IPS-18c (cell line): ENCODE data around the gene IGF2R.
"Not testable (repeated sequence)": the region's sequence is repeated elsewhere in the genome, so short reads cannot be mapped to it uniquely, and the experiment has no call there.

Source experiments
- H3K4me3 ChIP-seq: 2 replicates; pipeline ENCODE4 v1.7.0; 2013; ENCODE audit warnings: low read depth, mild to moderate bottlenecking, low read length, moderate library complexity; ENCODE audit not compliant: insufficient read depth
- H3K9me3 ChIP-seq: one replicate; pipeline ENCODE4 v1.6.1; 2013; ENCODE audit warnings: mild to moderate bottlenecking, low read length, moderate library complexity; ENCODE audit not compliant: control insufficient read depth, insufficient read depth

IGF2R gene

GRCh38 chr6:160137130-160137988 lies 168.5 kb downstream of the IGF2R start:
- Histone ChIP-seq H3K4me3 (no peak overlapping the region), H3K9me3 (no peaks in the 10 kb centered on the region)

DNA sequence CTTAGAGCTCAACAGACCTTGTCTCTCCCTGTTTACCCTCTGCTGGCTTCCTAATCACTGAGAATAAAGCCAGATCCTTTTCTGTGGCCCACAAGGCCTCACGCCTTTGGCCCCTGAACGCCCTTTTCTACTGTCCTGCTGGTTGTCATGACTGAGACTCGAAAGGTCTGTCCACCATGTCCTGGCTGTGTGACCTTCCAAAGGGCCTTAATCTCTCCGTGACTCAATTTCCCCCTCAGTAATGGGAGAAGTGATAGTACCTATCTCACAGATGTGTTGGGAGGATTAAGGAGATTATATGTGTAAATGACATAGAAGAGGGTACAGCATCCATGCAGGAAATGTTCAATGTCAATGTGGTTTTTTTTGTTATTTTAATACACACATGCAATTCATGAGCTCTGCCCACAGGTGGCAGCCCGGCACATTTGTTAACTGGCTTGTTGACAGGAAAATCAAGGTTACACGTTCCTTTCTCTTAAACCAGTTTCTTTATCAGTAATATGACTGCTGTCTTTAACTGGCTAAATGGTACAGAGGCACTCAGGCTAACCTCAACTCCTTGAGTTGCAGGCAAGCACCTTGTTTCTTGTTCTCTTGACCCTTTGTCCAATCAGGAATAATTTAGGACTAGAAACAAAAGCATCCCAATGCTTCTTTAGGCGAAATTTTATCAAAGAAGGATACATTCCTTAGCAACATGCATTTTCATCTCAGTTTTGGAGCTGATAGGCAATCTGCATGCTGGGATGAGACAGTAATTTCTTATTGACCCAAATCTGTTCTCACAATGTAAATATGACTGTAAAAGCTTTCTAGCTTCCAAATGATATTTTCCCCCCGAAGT lies 169.3 kb downstream of the IGF2R start:
- Histone ChIP-seq H3K4me3 (no peak overlapping the region), H3K9me3 (no peaks in the 10 kb centered on the region)

GRCh38 chr6:160138839-160139419 lies 170.0 kb downstream of the IGF2R start:
- Histone ChIP-seq H3K4me3 (no peak overlapping the region), H3K9me3 (no peaks in the 10 kb centered on the region)

GRCh38 chr6:160139420-160139851 lies 170.6 kb downstream of the IGF2R start:
- Histone ChIP-seq H3K9me3 (no peaks in the 10 kb centered on the region), H3K4me3 (no peak overlapping the region)

- not testable (repeated sequence) for H3K9me3 ChIP-seq, H3K4me3 ChIP-seq
These were observed 171.6 kb downstream of the IGF2R start for GRCh38 chr6:160140493-160140892.

DNA sequence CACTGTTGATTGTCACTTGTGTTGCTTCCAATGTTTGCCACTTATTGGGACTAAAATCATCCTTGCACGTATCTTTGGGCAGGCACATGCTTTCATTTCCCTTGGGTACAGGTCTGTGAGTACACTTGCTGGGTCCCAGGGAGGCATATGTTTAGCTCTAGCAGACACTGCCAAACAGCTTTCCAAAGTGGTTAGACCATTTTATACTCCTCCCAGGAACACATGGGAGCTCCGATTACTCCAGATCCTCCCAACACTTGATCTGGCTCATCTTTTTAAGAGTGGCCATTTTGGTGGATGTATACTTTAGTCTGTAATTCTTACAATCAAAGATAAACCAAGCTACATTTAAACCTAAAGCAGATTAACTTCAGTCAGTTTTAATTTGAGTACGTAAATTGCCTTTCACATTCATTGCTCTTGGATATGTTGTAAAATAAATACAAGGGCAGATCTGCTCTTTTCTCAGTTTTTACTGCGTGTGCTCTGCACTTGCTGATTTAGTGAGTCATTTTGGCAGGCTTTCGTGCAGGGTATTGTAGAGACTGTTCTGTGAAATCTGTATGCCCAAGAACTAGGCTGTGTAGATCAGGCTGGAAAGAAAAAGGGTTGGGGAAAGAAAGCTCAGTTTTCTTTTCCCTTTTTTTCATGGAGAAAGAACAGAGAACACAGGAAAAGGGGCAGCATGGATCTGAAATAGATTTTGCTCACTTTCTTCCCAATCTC lies 172.3 kb downstream of the IGF2R start:
- Histone ChIP-seq H3K9me3 (no peaks in the 10 kb centered on the region), H3K4me3 (no peak overlapping the region)

GRCh38 chr6:160142115-160142715 lies 173.3 kb downstream of the IGF2R start:
- Histone ChIP-seq H3K4me3 (no peak overlapping the region), H3K9me3 (no peaks in the 10 kb centered on the region)

DNA sequence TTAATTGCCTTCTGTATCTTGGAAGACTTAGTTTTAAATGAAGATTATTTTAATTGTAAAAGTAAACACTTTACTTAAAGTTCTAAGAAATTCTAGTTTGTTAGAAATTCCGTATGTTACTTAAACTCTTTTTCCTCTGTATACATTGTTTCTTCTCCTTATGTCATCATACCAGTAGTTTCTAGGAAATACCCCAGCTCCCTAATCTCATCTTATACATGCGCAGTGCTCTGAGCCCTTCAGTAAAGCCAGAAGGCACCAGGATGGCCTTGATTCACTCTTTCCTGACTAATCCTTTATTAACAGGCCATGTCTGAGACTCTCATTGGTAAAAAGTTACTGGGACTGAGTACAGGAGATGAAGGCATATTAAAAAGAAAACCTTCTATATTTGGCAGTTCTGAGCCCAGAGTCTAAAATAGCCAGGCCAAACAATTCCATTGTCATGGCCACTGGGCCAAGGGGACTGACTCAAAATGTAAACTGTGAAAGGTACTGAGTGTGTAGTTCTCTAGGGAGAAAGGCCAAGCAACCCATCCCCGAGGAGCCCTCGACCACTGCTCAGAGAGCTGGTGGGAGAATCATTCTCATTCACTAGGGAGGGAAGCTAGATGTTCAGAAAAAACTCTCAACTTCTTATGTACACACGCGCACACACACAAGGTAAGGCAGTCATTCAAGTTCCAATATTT lies 177.7 kb downstream of the IGF2R start:
- H3K4me3 ChIP-seq: no peak overlapping the region
- no peaks in the 10 kb centered on the region for H3K9me3 ChIP-seq

DNA sequence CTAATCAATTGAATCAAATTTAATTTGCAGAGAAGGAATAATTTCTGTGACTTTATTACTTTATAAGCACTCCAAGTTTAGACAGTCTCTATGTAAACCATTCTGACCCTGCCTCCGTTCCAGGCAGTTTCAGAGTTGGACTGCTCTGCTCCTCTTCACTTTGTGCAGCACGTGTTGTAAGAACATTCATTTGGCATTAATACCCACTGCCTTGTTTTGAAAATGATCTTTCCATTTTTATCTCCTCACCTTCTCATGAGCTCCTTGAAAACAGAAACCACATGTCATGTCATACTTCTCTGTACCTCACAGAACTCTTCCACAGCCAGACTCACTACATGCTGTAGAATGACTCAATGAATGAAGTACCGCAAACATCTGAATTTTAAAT lies 178.3 kb downstream of the IGF2R start:
- Histone ChIP-seq H3K4me3 (no peak overlapping the region), H3K9me3 (no peaks in the 10 kb centered on the region)

DNA sequence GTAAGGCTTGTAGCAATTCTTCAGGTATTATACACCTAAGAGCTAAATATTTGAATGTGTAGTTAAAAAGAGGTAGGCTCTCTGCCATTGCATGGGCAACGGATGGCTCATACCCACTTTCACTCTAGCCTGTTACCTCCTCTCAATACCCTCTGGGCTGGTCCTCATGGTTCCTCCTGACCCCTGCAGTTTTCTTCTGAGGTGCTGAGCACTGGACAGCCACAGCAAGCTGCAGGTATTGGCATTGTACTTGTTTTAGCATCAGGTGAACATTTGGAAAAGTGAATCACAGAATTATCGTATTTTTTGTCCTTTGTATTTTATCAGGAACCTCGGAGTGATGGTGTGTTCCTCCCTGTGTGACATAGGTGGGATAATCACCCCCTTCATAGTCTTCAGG lies 185.6 kb downstream of the IGF2R start:
- H3K4me3 ChIP-seq: no peak overlapping the region

DNA sequence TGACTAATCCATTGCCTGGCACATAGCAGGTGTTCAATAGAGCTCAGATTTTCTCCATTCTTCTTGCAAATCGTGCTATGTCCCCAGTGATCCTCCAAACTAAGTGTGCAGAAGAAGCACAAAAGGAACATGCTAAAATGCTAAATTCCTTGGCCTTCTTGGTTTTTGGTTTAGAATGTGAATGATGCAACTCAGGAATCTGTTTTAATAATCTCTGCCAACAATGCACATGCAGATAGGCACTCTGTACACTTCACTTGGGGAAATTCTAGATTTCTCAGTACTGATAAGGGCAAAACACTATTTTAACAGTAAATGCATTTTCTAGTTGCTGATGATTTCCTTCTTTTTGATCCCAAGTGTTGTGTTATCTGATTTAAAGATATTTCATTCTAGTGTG lies 188.0 kb downstream of the IGF2R start:
- H3K4me3 ChIP-seq: no peak overlapping the region
- peaks cover 2% of the 10 kb centered on the region for H3K9me3 ChIP-seq

More for the DNA sequence above, 185.6 kb downstream of the IGF2R start:
- H3K9me3 ChIP-seq: peaks cover 2% of the 10 kb centered on the region

- no peak overlapping the region for H3K4me3 ChIP-seq
- H3K9me3 ChIP-seq: peaks cover 2% of the 10 kb centered on the region
These were observed 191.6 kb downstream of the IGF2R start for GRCh38 chr6:160160450-160160849.
